SU-DHL-6 (cell line): ENCODE measurements around the gene CD52.

ENCODE experiments used
- H2AFZ ChIP-seq: fragments of 200-600 bp; sonication (generic); 2 replicates; pipeline ENCODE4 v1.6.1; 2014; ENCODE audit warnings: low read depth, mild to moderate bottlenecking, moderate library complexity, mixed read lengths, antibody characterized with exemption, low read length; ENCODE audit not compliant: severe bottlenecking
- H3F3A ChIP-seq: fragments of 200-600 bp; shearing (Covaris generic); 2 replicates; pipeline ENCODE4 v1.6.0; 2016; ENCODE audit warnings: antibody characterized with exemption, mild to moderate bottlenecking; ENCODE audit not compliant: insufficient read depth
- H3K27ac ChIP-seq: fragments of 200-600 bp; sonication (generic); 2 replicates; pipeline ENCODE4 v1.5.1; 2016; ENCODE audit warnings: low read depth, mild to moderate bottlenecking, low read length, moderate library complexity, mixed read lengths
- H3K27me3 ChIP-seq: fragments of 200-600 bp; sonication (generic), shearing (Covaris generic); 2 replicates; pipeline ENCODE4 v1.6.0; 2014; ENCODE audit warnings: mild to moderate bottlenecking, low read length
- H3K36me3 ChIP-seq: fragments of 200-600 bp; sonication (generic); 2 replicates; pipeline ENCODE4 v1.6.1; 2014; ENCODE audit warnings: mild to moderate bottlenecking, low read length, mixed read lengths
- H3K4me2 ChIP-seq: fragments of 300-600, 200-600 bp; shearing (Covaris generic), sonication (generic); 2 replicates; pipeline ENCODE4 v1.6.0; 2014; ENCODE audit warnings: low read length, low read depth, mild to moderate bottlenecking; ENCODE audit not compliant: poor library complexity, severe bottlenecking
- H3K4me3 ChIP-seq: fragments of 200-600 bp; sonication (generic); 2 replicates; pipeline ENCODE4 v1.5.1; 2014; ENCODE audit warnings: antibody characterized with exemption, low read length, mild to moderate bottlenecking, mixed read lengths; ENCODE audit not compliant: insufficient read depth, poor library complexity, severe bottlenecking
- H3K79me2 ChIP-seq: fragments of 200-600 bp; sonication (generic); 2 replicates; pipeline ENCODE4 v1.6.1; 2014; ENCODE audit warnings: mild to moderate bottlenecking, low read length, moderate library complexity; ENCODE audit not compliant: insufficient read depth
- H3K9ac ChIP-seq: fragments of 200-600 bp; sonication (generic); 2 replicates; pipeline ENCODE4 v1.7.0; 2014; ENCODE audit warnings: mild to moderate bottlenecking, low read length
- H3K9me2 ChIP-seq: fragments of 200-600 bp; sonication (generic); replicated peaks from 2 replicates; pipeline ENCODE4 v1.6.1; 2014; ENCODE audit warnings: low read length; ENCODE audit not compliant: insufficient read depth
- H3K9me3 ChIP-seq: fragments of 200-600 bp; sonication (generic); 2 replicates; pipeline ENCODE4 v1.6.1; 2014; ENCODE audit warnings: low read length, mixed read lengths; ENCODE audit not compliant: insufficient read depth
- H4K20me1 ChIP-seq: fragments of 200-600 bp; sonication (generic); 2 replicates; pipeline ENCODE4 v1.6.1; 2014; ENCODE audit warnings: low read depth, mild to moderate bottlenecking, antibody characterized with exemption, low read length, moderate library complexity, mixed read lengths
- CTCF ChIP-seq: fragments of 200-600 bp; sonication (generic); IDR thresholded peaks from one replicate; pipeline ENCODE4 v1.5.1; 2017; ENCODE audit warnings: antibody characterized with exemption, mild to moderate bottlenecking, low read length, moderate library complexity; ENCODE audit not compliant: insufficient read depth, poor library complexity, severe bottlenecking
- EZH2phosphoT487 ChIP-seq: fragments of 200-600 bp; sonication (generic), shearing (Covaris generic); conservative IDR thresholded peaks from 2 replicates; pipeline ENCODE4 v1.6.1; 2018; ENCODE audit warnings: mild to moderate bottlenecking, antibody characterized with exemption, low read length, moderate library complexity, mixed read lengths

Gene CD52

GRCh38 chr1:26278724-26279455 is 38.9 kb upstream of the CD52 start:
- H3K9me2 ChIP-seq = no peaks in the 10 kb centered on the region
- no peaks in the 10 kb centered on the region for H3K9me3 ChIP-seq
- peak overlapping the region; percentile 60 for H3K4me3 ChIP-seq
- TF ChIP-seq CTCF (no peak), EZH2phosphoT487 (no peak)
- H3K9ac ChIP-seq = peak overlapping the region; percentile 72
- no peaks in the 10 kb centered on the region; the same call in 1 of the 2 replicates for H4K20me1 ChIP-seq
- peaks cover 19% of the 10 kb centered on the region for H3F3A ChIP-seq
- H3K27ac ChIP-seq = peak overlapping the region; percentile 78
- H2AFZ ChIP-seq = no peak overlapping the region
- peaks cover 4% of the 10 kb centered on the region; the same call in 1 of the 2 replicates for H3K79me2 ChIP-seq
- H3K27me3 ChIP-seq = no peaks in the 10 kb centered on the region
- no peaks in the 10 kb centered on the region for H3K36me3 ChIP-seq
- H3K4me2 ChIP-seq = peak overlapping the region; percentile 77

- H4K20me1 ChIP-seq = no peaks in the 10 kb centered on the region; the same call in 1 of the 2 replicates
- peaks cover 4% of the 10 kb centered on the region; the same call in 1 of the 2 replicates for H3K79me2 ChIP-seq
- TF ChIP-seq CTCF (peak; percentile 20), EZH2phosphoT487 (no peak)
- H3K9ac ChIP-seq = peak within 1 kb of the TSS; percentile 72
- peaks cover 19% of the 10 kb centered on the region for H3F3A ChIP-seq
- no peaks in the 10 kb centered on the region for H3K36me3 ChIP-seq
- H3K27ac ChIP-seq = peak within 1 kb of the TSS; percentile 78
- peak within 1 kb of the TSS; percentile 77 for H3K4me2 ChIP-seq
- H3K4me3 ChIP-seq = peak within 1 kb of the TSS; percentile 60
- peak within 1 kb of the TSS; percentile 46 for H2AFZ ChIP-seq
- H3K9me2 ChIP-seq = no peaks in the 10 kb centered on the region
- no peaks in the 10 kb centered on the region for H3K9me3 ChIP-seq
- H3K27me3 ChIP-seq = no peaks in the 10 kb centered on the region
Measured at GRCh38 chr1:26279456-26280332, 38.1 kb upstream of the CD52 start, which contains the start of gene SH3BGRL3. Gene SH3BGRL3, plus strand, starts transcription at chr1:26280086. Its CDS starts 70 bp downstream, at chr1:26280156.

- H3K4me2 ChIP-seq = peak overlapping the region; percentile 77
- H3K79me2 ChIP-seq = peaks cover 4% of the 10 kb centered on the region; the same call in 1 of the 2 replicates
- peak overlapping the region; percentile 60 for H3K4me3 ChIP-seq
- H3F3A ChIP-seq = peaks cover 19% of the 10 kb centered on the region
- TF ChIP-seq EZH2phosphoT487 (no peak), CTCF (no peak)
- no peaks in the 10 kb centered on the region for H3K36me3 ChIP-seq
- no peaks in the 10 kb centered on the region for H3K9me3 ChIP-seq
- peak overlapping the region; percentile 46 for H2AFZ ChIP-seq
- H4K20me1 ChIP-seq = no peaks in the 10 kb centered on the region; the same call in 1 of the 2 replicates
- H3K9ac ChIP-seq = peak overlapping the region; percentile 72
- H3K27ac ChIP-seq = peak overlapping the region; percentile 78
- H3K9me2 ChIP-seq = no peaks in the 10 kb centered on the region
- no peaks in the 10 kb centered on the region for H3K27me3 ChIP-seq
Measured at GRCh38 chr1:26280333-26281042, 37.3 kb upstream of the CD52 start.
